Cardiac muscle cell (in vitro differentiated cells and primary cell): ENCODE data around the gene TUBA4B. TPM values are rescaled to one million over a fixed set of nuclear protein-coding genes. Genes with fewer than 3 reads are reported as not detected.

Source experiments
- DNase-seq, 2 donors: peaks; one replicate each; pipeline versions ENCODE4 v3.0.0 to v3.0.0-alpha.2; 2010 to 2017; ENCODE audit warnings: low read depth in 1 of 2, low spot score in 1 of 2
- H3K27ac ChIP-seq: fragments of 200-600 bp; sonication (generic); 2 replicates; pipeline ENCODE4 v1.5.1; 2016
- H3K27me3 ChIP-seq: fragments of 200-600 bp; sonication (generic); 2 replicates; pipeline ENCODE4 v1.6.0; 2016; ENCODE audit warnings: control low read depth
- H3K36me3 ChIP-seq: fragments of 200-600 bp; sonication (generic); 2 replicates; pipeline ENCODE4 v1.5.1; 2016; ENCODE audit warnings: control low read depth
- H3K4me1 ChIP-seq: fragments of 200-600 bp; sonication (generic); 2 replicates; pipeline ENCODE4 v1.8.1; 2017; ENCODE audit warnings: low read depth, mild to moderate bottlenecking, mixed run types
- H3K4me3 ChIP-seq: fragments of 200-600 bp; sonication (generic); 2 replicates; pipeline ENCODE4 v1.5.1; 2016; ENCODE audit warnings: mild to moderate bottlenecking
- H3K9me3 ChIP-seq: fragments of 200-600 bp; sonication (generic); 2 replicates; pipeline ENCODE4 v1.5.1; 2017; ENCODE audit warnings: low read depth, mild to moderate bottlenecking, control low read depth
- CTCF ChIP-seq: IDR thresholded peaks from 2 replicates; pipeline ENCODE4 v1.5.1; 2012; ENCODE audit warnings: low read depth, mild to moderate bottlenecking, low read length
- polyA plus RNA-seq: library from polyadenylated mRNA; unstranded; fragments of >200 nt; fragmentation: Nextera tagmentation; extraction: Ambion mirVana; gene quantifications from 2 replicates; pipeline ENCODE4 v1.2.1, GENCODE V29; 2016
- total RNA-seq: library from RNA; depleted of rRNA; stranded (reverse); fragments of >200 nt; gene quantifications from 2 replicates; pipeline ENCODE4 v1.2.3, GENCODE V29; 2016

The TUBA4B gene
- total and polyA plus RNA-seq, 2 experiments from 2014 or later, result not detected

- Histone ChIP-seq H3K9me3 (no peaks in the 10 kb centered on the region), H3K4me3 (no peak overlapping the region), H3K36me3 (no peaks in the 10 kb centered on the region), H3K27me3 (no peaks in the 10 kb centered on the region), H3K4me1 (no peaks in the 10 kb centered on the region), H3K27ac (no peak overlapping the region)
- no peak for TF ChIP-seq CTCF
- DNase-seq, result no peak
Measured at GRCh38 chr2:219290381-219291171, 37.5 kb downstream of the TUBA4B start.

DNA sequence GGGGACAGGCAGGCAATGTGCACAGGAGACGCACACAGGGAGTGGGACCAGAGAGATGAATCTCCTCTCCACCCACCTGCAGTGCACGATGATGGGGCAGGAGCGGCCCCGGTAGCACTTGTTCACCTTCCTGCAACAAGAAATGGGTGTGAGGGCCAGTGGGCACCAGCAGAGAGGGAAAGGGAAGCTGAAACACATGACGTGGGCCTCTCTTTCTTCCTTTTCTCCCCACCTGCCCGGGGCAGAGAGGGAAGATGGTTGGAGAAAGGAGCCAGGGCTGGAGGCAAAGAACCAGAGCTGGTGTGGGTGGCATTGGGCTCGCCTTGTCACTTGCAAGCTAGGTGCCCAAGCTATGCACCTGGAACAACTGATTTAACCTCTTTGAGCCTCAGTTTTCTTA lies 38.4 kb downstream of the TUBA4B start:
- H3K36me3 ChIP-seq, result no peaks in the 10 kb centered on the region
- no peak for TF ChIP-seq CTCF
- no peaks in the 10 kb centered on the region for H3K27me3 ChIP-seq
- no peak overlapping the region for H3K27ac ChIP-seq
- H3K4me3 ChIP-seq, result no peak overlapping the region
- DNase-seq, result no peak
- H3K4me1 ChIP-seq, result no peaks in the 10 kb centered on the region
- no peaks in the 10 kb centered on the region for H3K9me3 ChIP-seq

DNA sequence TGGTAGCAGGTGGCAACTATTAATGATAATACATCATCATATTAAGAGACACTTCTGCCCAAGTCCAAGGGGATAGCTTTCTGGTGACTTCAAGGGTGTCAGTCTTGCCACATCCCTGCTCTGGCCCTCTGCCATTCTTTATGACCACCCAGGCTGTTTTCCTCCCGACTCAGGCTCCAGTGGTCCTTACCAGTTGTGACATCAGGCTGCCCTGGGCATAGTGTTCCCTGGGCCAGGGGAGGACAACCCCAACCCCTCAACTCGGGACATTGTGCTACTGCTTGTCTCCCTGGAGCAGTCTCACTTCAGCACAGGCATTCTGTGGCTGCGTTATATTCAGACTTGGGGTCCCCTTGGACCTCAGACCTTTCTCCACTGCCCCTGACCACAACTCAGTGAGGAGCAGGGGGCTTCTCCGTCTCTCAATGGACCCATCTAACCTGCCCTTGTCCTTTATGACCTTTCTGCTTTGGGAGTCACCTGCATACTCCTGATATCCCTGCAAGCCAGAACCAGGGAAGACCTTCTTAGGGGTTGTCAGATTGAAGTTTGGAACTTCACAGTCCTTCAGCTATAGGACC lies 39.0 kb downstream of the TUBA4B start:
- no peak for TF ChIP-seq CTCF
- H3K36me3 ChIP-seq, result no peaks in the 10 kb centered on the region
- H3K4me1 ChIP-seq, result no peaks in the 10 kb centered on the region
- no peaks in the 10 kb centered on the region for H3K9me3 ChIP-seq
- no peak overlapping the region for H3K27ac ChIP-seq
- no peak overlapping the region for H3K4me3 ChIP-seq
- H3K27me3 ChIP-seq, result no peaks in the 10 kb centered on the region
- no peak for DNase-seq

DNA sequence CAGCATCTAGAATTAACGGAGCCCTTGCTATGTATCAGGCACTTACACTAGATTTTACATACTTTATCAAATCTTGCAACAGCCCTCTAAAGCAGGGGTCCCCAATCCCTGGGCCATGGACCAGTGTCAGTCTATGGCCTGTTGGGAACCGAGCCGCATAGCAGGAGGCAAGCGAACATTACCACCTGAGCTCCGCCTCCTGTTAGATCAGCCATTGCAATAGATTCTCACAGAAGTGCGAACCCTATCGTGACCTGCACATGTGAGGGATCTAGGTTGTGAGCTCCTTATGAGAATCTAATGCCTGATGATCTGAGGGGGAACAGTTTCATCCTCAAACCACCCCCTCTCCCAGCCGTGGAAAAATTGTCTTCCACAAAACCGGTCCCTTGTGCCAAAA lies 39.6 kb downstream of the TUBA4B start:
- TF ChIP-seq CTCF, result no peak
- Histone ChIP-seq H3K36me3 (no peaks in the 10 kb centered on the region), H3K4me1 (no peaks in the 10 kb centered on the region), H3K27ac (no peak overlapping the region), H3K4me3 (no peak overlapping the region), H3K27me3 (no peaks in the 10 kb centered on the region), H3K9me3 (no peaks in the 10 kb centered on the region)
- no peak for DNase-seq

GRCh38 chr2:219293736-219294231 lies 40.7 kb downstream of the TUBA4B start:
- Histone ChIP-seq H3K4me1 (no peaks in the 10 kb centered on the region), H3K27me3 (no peaks in the 10 kb centered on the region), H3K4me3 (no peak overlapping the region), H3K9me3 (no peaks in the 10 kb centered on the region), H3K36me3 (no peaks in the 10 kb centered on the region), H3K27ac (no peak overlapping the region)
- no peak for DNase-seq
- no peak for TF ChIP-seq CTCF
